ENCODE results near the gene RAD9A.

- TF ChIP-seq POLR2A (IDR thresholded peaks at IDR 0.05; ENCODE audit: low read length) (no peak), GATA1 (IDR thresholded peaks at IDR 0.05; ENCODE audit: low read depth, low read length) (no peak)
Measured at GRCh38 chr11:67408437-67409200, 16.8 kb downstream of the RAD9A start.

Data from erythroblast (primary cell).